OCI-LY7 (cell line): ENCODE data around the gene PAPOLG. TPM values are rescaled to one million over a fixed set of nuclear protein-coding genes. Genes with fewer than 3 reads are reported as not detected.

Experiments used
- BruUV-seq: library from RNA; stranded (reverse); fragments of 400-500 nt; replicated peaks from 2 replicates; lab custom pipeline; 2021; lab: Mats Ljungman, UMichigan
- CTCF ChIA-PET: fragments of 300-600 bp; sonication (Branson Sonifier 250); formaldehyde crosslinking; loops from one replicate; lab custom pipeline; 2022; ENCODE audit warnings: antibody characterized with exemption; ENCODE audit not compliant: unreplicated experiment; lab: Charles Lee
- POLR2A ChIA-PET: fragments of 300-600 bp; sonication (Branson Sonifier 250); formaldehyde crosslinking; loops from one replicate; lab custom pipeline; 2022; ENCODE audit warnings: antibody characterized with exemption; lab: Charles Lee
- DNase-seq: peaks from one replicate; pipeline ENCODE4 v3.0.0-alpha.2; 2015; ENCODE audit warnings: low spot score
- H2AFZ ChIP-seq: fragments of 200-600 bp; sonication (generic), shearing (Covaris generic); 2 replicates; pipeline ENCODE4 v1.6.1; 2014; ENCODE audit warnings: mild to moderate bottlenecking, antibody characterized with exemption, low read length, moderate library complexity
- H3K27ac ChIP-seq: fragments of 200-600 bp; sonication (generic); 2 replicates; pipeline ENCODE4 v1.5.1; 2014; ENCODE audit warnings: mixed run types, low read depth, mild to moderate bottlenecking, moderate library complexity, low read length, inconsistent platforms; ENCODE audit not compliant: poor library complexity, severe bottlenecking
- H3K36me3 ChIP-seq: fragments of 200-600 bp; sonication (generic); 2 replicates; pipeline ENCODE4 v1.6.1; 2014; ENCODE audit warnings: mild to moderate bottlenecking, antibody characterized with exemption, low read length, moderate library complexity, mixed read lengths; ENCODE audit not compliant: insufficient read depth
- H3K4me1 ChIP-seq: fragments of 200-600 bp; sonication (generic); 2 replicates; pipeline ENCODE4 v1.5.1; 2014; ENCODE audit warnings: mild to moderate bottlenecking, low read length; ENCODE audit not compliant: insufficient read depth, poor library complexity, severe bottlenecking
- H3K4me2 ChIP-seq: fragments of 200-600 bp; sonication (generic); 2 replicates; pipeline ENCODE4 v1.6.1; 2014; ENCODE audit warnings: mild to moderate bottlenecking, low read length
- H3K4me3 ChIP-seq: fragments of 200-600 bp; sonication (generic); 2 replicates; pipeline ENCODE4 v1.5.1; 2014; ENCODE audit warnings: mild to moderate bottlenecking, low read depth, low read length; ENCODE audit not compliant: poor library complexity, severe bottlenecking
- H3K79me2 ChIP-seq: fragments of 200-600 bp; sonication (generic); 2 replicates; pipeline ENCODE4 v1.6.1; 2016; ENCODE audit warnings: low read depth, mild to moderate bottlenecking, low read length, moderate library complexity, mixed read lengths; ENCODE audit not compliant: insufficient read depth
- H3K9me2 ChIP-seq: fragments of 200-600 bp; sonication (generic); 2 replicates; pipeline ENCODE4 v1.6.1; 2016; ENCODE audit warnings: mild to moderate bottlenecking, low read length, mixed read lengths; ENCODE audit not compliant: insufficient read depth
- H3K9me3 ChIP-seq: fragments of 200-600 bp; sonication (generic); 2 replicates; pipeline ENCODE4 v1.6.1; 2014; ENCODE audit warnings: mild to moderate bottlenecking, mixed run types, low read length, mixed read lengths
- H4K20me1 ChIP-seq: fragments of 200-600 bp; sonication (generic); 2 replicates; pipeline ENCODE4 v1.6.1; 2014; ENCODE audit warnings: mild to moderate bottlenecking, antibody characterized with exemption, low read length, moderate library complexity, mixed read lengths; ENCODE audit not compliant: insufficient read depth
- EZH2phosphoT487 ChIP-seq: fragments of 200-600 bp; sonication (generic); IDR thresholded peaks from 2 replicates; pipeline ENCODE4 v1.6.1; 2018; ENCODE audit warnings: low read depth, borderline replicate concordance, mild to moderate bottlenecking, mixed run types, antibody characterized with exemption, low read length, moderate library complexity, mixed read lengths
- intact Hi-C: fragments of 100-400 bp; cut with micrococcal nuclease; formaldehyde crosslinking; loops from one replicate; pipeline ENCODE4 v1.10.0; 2022; ENCODE audit not compliant: unreplicated experiment
- total RNA-seq, 2 experiments: library from RNA; depleted of rRNA in 1 of 2; stranded (reverse); fragments of >200 nt in 1 of 2; shearing (Covaris generic) in 1 of 2; gene quantifications; 2 replicates each; pipeline ENCODE4 v1.2.3, GENCODE V29; 2014 to 2022
- TF ChIP-seq, protein P1 (sequence below): fragments of 200-600 bp; sonication (generic); conservative IDR thresholded peaks from 2 replicates; pipeline ENCODE4 v1.5.1; 2014; ENCODE audit warnings: mild to moderate bottlenecking, antibody characterized with exemption, low read length, moderate library complexity, mixed read lengths

PAPOLG gene
- total RNA-seq, 2 experiments from 2014 or later = 14.6 to 15.0 TPM

DNA sequence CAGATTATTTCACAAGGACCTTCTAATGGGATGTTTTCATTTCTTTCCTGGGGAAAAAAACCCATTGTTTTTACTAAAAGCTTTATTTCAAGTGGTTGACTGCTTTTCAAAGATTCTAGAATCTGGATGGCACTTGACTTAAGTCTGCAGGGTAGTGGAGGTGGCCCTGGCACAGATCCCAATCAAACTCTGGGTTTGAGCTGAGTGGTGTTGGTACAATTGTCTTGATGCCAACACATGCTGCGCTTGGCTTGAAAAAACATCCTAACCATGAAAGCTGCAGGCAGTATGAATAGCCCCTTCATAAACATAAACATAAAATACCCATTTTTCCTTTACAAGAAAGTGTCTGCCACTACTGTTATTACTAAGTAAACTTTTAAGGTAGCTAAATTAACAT lies 3.6 kb downstream of the PAPOLG start:
- peaks cover 59% of the 10 kb centered on the region for H3K36me3 ChIP-seq
- no peaks in the 10 kb centered on the region for H3K9me3 ChIP-seq
- POLR2A ChIA-PET = interaction anchor here (0.6 to 1.9 kb wide), 5 partner anchors 9 to 367 kb away, joined by 3 to 10 read pairs (median 5); no protein-coding TSS in a partner anchor
- no peak overlapping the region for H3K4me3 ChIP-seq
- no peak overlapping the region for H2AFZ ChIP-seq
- peaks cover 35% of the 10 kb centered on the region for H3K79me2 ChIP-seq
- no peak for DNase-seq
- H3K4me2 ChIP-seq = no peak overlapping the region
- CTCF ChIA-PET = no interaction called here
- BruUV-seq = no TSS peak
- intact Hi-C loops = no loop called here
- no peaks in the 10 kb centered on the region for H3K9me2 ChIP-seq
- H3K27ac ChIP-seq = no peak overlapping the region
- TF ChIP-seq, protein P1, sequence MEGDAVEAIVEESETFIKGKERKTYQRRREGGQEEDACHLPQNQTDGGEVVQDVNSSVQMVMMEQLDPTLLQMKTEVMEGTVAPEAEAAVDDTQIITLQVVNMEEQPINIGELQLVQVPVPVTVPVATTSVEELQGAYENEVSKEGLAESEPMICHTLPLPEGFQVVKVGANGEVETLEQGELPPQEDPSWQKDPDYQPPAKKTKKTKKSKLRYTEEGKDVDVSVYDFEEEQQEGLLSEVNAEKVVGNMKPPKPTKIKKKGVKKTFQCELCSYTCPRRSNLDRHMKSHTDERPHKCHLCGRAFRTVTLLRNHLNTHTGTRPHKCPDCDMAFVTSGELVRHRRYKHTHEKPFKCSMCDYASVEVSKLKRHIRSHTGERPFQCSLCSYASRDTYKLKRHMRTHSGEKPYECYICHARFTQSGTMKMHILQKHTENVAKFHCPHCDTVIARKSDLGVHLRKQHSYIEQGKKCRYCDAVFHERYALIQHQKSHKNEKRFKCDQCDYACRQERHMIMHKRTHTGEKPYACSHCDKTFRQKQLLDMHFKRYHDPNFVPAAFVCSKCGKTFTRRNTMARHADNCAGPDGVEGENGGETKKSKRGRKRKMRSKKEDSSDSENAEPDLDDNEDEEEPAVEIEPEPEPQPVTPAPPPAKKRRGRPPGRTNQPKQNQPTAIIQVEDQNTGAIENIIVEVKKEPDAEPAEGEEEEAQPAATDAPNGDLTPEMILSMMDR = no peak
- no peak for TF ChIP-seq EZH2phosphoT487
- peaks cover 17% of the 10 kb centered on the region for H3K4me1 ChIP-seq
- peaks cover 5% of the 10 kb centered on the region; the same call in 1 of the 2 replicates for H4K20me1 ChIP-seq

DNA sequence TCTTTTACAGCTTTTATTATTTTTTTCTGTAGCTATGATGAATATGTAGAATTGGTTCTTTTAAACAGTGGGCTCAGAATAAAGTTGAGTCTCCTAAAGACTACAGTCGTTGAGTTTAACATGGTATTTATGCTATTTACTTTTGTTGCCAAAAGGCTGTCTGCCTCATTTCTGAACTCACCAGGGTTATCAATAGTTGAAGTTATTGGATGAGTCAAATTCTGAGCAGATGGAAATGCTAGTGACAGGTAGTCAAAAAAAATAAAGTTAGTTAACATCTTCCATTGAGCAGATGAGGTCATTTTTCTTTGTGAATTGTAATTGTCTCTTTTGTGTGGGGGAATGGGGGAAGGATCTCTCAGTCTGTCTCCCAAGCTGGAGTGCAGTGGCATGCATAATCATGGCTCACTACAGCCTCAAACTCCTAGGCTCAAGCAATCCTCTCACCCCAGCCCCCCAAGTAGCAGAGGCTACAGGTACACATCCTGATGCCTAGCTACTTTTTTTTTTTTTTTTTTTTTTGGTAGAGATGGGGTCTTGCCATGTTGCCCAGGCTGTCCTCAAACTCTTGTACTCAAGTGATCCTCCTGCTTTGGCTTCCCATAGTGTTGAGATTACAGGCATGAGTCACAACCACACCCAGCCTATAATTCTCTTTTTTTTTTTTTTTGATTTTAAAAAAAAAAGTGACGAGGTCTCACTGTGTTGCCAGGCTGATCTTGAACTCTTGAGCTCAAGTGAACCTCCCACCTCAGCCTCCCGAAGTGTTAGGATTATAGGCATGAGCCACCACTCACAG lies 8.9 kb downstream of the PAPOLG start:
- Histone ChIP-seq H3K4me2 (no peak overlapping the region), H4K20me1 (no peaks in the 10 kb centered on the region), H3K9me2 (no peaks in the 10 kb centered on the region), H3K4me3 (no peak overlapping the region), H3K9me3 (no peaks in the 10 kb centered on the region), H3K4me1 (no peaks in the 10 kb centered on the region), H2AFZ (no peak overlapping the region), H3K79me2 (no peaks in the 10 kb centered on the region), H3K27ac (no peak overlapping the region), H3K36me3 (peaks cover 98% of the 10 kb centered on the region)
- TF ChIP-seq EZH2phosphoT487 = no peak
- TF ChIP-seq, protein P1 = no peak
- BruUV-seq = no TSS peak
- CTCF ChIA-PET = no interaction called here
- intact Hi-C loops = no loop called here
- DNase-seq = no peak
- POLR2A ChIA-PET = interaction anchor here (0.6 to 0.9 kb wide), 6 partner anchors 9 to 1794 kb away, joined by 3 to 6 read pairs (median 3); partner anchors contain the start of gene PAPOLG

DNA sequence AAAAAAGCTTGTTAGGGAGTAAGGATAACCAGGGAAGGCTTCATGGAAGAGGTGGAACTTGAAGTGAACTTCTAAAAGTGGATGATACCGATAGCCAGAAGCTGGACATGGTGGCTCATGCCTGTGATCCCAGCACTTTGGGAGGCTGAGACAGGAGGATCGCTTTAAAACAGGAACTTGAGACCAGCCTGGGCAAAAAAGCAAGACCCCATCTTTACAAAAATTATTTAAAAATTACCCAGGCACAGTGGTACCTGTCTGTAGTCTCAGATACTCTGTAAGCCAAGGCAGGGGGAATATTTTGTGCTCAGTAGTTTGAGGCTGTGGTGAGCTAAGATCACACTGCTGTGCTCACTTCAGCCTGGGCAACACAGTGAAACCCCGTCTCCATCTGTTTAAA lies 10.2 kb downstream of the PAPOLG start:
- H3K4me2 ChIP-seq = no peak overlapping the region
- H3K4me1 ChIP-seq = no peaks in the 10 kb centered on the region
- CTCF ChIA-PET = no interaction called here
- H3K9me2 ChIP-seq = no peaks in the 10 kb centered on the region
- peaks cover 97% of the 10 kb centered on the region for H3K36me3 ChIP-seq
- no peaks in the 10 kb centered on the region for H4K20me1 ChIP-seq
- H2AFZ ChIP-seq = no peak overlapping the region
- no TSS peak for BruUV-seq
- POLR2A ChIA-PET = interaction anchor here (0.7 to 1.8 kb wide), 3 partner anchors 11 to 378 kb away, joined by 3 to 8 read pairs (median 5); partner anchors contain the start of gene PAPOLG
- no peak overlapping the region for H3K4me3 ChIP-seq
- intact Hi-C loops = no loop called here
- no peak overlapping the region for H3K27ac ChIP-seq
- no peak for DNase-seq
- no peak for TF ChIP-seq EZH2phosphoT487
- TF ChIP-seq, protein P1 = no peak
- no peaks in the 10 kb centered on the region for H3K79me2 ChIP-seq
- H3K9me3 ChIP-seq = no peaks in the 10 kb centered on the region
